GM10847 (cell line): ENCODE data around the gene MON1A.

Experiments used
- POLR2A ChIP-seq: IDR thresholded peaks from 2 replicates; pipeline ENCODE4 v1.6.1; 2011; ENCODE audit not compliant: insufficient read length; ENCODE audit errors: extremely low read depth

MON1A gene, protein sequence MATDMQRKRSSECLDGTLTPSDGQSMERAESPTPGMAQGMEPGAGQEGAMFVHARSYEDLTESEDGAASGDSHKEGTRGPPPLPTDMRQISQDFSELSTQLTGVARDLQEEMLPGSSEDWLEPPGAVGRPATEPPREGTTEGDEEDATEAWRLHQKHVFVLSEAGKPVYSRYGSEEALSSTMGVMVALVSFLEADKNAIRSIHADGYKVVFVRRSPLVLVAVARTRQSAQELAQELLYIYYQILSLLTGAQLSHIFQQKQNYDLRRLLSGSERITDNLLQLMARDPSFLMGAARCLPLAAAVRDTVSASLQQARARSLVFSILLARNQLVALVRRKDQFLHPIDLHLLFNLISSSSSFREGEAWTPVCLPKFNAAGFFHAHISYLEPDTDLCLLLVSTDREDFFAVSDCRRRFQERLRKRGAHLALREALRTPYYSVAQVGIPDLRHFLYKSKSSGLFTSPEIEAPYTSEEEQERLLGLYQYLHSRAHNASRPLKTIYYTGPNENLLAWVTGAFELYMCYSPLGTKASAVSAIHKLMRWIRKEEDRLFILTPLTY

DNA sequence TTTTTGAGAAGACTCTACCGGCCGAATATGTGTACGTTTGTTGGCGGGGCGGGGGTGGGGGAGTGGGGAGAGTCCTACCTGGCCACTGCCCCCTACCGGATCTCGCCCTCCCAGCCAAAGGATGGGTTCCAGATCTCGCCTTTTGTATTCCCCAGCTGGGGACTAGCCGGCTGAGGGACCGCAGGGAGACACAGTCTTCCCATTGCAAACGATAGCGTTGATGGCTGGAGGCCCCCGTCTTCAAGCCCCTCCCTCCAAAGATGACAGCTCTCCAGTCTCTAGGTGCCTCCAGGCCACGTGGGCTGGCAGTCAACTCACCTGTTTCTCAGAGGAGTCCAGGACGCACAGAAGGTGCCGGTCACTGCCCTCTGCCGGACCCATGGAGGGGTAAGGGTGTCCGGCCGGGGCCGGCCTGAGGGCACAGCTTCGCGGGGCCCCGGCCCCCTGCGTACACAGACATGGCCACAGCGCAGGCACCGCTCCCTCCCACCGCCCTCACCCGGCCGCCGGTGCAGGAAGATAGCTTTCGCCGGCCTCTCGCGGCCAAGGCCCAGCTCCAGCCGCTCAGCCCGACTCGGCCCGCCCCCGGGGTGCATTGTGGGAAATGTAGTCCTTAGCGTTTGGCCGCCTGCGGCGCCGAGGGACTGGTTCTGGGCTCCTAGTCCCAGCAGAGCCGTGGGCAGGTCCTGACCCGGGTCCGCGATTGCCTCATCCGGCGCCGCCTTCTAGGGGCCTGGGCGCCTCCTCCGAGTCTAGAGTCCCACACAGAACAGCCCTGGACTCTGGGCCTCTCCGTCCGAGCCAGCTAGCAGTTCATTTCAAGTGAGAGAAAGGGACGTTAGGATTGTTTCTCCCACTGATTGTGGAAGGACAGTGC, at the start of gene MON1A:
MON1A (minus strand) TSS at position 521 of the 877 bp plus-strand sequence. CDS start 16,465 bp downstream, outside the sequence.
- TF ChIP-seq POLR2A: peak; percentile 34

DNA sequence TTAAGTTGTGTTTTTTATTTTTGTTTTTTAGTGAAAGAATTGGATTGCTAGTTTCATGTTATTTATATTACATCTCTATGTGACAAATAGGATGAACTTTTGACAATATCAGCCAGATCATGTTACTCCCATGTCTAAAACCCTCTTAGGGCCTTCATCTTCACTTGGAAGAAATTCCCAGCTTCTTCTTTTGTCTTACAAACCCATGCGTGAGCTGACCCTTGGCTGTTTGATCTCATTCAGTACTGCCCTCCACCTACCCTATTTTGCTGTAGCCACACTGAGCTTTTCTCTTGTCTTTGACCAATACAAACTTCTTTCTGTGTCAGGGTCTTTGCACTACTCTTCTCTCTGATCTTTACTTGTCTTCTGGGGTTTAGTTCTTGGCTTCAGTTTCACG, 47.3 kb upstream of the MON1A start:
- no peak for TF ChIP-seq POLR2A

DNA sequence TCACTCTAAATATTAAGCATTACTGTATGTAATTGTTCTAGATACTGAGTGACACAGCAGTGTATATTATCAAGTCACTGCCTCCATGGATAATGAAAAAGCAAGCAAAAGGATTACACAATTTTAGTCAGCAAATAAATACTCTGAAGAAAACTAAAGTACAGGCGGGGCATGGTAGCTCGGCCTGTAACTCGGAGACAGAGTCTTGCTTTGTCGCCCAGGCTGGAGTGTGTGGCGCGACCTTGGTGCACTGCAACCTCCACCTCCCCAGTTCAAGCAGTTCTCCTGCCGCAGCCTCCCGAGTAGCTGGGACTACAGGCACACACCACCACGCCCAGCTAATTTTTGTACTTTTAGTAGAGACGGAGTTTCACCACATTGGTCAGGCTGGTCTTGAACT, 43.0 kb upstream of the MON1A start:
- no peak for TF ChIP-seq POLR2A

DNA sequence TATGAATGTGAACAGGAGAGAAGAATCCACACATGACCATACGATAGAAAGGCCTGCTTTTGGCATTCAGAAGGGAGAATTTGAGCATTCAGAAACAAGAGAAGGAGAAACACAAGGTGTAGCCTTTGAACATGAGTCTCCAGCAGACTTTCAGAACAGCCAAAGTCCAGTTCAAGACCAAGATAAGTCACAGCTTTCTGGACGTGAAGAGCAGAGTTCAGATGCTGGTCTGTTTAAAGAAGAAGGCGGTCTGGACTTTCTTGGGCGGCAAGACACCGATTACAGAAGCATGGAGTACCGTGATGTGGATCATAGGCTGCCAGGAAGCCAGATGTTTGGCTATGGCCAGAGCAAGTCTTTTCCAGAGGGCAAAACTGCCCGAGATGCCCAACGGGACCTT, 38.7 kb upstream of the MON1A start:
- no peak for TF ChIP-seq POLR2A

DNA sequence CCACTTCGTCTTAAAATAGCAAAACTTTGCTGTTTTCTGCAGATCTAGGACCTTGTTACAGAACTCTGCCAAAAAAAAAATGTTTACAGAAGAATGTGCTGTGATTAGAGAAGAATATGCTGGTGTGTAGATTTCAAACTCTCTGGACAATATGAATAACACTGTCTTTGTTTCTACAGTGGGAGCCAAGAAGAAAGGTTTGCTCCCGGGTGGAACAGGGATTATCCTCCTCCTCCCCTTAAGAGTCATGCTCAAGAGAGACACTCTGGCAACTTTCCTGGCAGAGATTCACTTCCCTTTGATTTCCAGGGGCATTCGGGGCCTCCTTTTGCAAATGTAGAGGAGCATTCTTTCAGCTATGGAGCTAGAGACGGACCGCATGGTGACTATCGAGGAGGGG, 37.7 kb upstream of the MON1A start:
- no peak for TF ChIP-seq POLR2A

DNA sequence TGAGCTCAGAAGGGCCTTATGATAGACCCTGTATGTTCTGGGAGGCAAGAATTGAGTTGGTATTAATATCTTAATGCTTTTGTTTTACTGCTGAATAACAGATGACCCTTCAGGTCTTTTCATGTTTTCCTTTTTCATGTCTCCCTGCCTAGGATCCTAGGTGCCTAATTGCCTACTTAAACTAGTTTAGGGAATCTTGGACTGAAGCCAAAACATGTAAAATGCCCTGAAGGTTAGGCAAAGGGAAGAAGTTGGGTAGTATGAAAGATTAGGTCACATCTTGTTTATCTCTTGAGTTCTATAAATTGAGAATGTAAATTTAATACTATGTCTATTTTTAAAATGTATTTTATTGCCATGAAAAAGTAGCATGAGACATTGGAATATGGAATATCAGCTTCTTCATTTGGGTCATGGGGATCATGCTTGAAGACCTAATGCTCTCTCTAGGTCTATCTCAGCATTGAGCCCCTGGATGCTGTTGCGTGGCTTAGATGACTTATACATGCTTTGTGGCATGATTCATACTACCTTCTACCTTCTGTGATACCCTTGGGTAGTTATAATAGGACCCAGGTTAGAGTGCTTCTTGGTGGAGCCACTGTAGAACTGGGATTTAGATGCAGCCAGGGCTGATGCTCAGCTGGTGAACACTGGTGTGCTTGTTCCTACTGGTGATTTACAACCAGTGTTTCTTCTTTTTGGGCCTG, 36.8 kb upstream of the MON1A start:
- no peak for TF ChIP-seq POLR2A

DNA sequence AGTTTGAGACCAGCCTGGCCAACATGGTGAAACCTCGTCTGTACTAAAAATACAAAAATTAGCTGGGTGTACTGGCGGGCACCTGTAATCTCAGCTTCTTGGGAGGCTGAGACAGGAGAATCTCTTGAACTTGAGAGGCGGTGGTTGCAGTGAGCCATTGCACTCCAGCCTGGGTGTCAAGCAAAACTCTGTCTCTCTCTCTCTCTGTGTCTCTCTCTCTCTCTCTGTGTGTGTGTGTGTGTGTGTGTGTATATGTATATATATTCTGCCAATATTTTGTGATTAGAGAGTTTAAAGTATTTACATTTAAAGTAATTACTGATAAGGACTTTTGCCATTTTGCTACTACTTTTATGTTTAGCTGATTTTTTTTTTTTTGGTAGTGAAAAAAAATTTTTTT, 26.0 kb upstream of the MON1A start:
- no peak for TF ChIP-seq POLR2A

DNA sequence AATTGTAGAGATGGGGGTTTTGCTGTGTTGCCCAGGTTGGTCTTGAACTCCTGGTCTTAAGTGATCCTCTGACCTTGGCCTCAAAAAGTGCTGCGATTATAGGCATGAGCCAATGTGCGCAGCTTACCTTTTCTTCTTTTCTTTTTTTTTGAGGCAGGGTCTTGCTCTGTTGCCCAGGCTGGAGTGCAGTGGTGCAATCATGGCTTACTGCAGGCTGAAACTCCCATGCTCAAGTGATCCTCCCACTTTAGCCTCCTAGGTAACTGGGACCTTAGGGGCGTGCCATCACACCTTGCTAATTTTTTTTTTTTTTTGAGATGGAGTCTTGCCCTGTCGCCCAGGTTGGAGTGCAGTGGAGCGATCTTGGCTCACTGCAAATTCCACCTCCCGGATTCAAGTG, 23.3 kb upstream of the MON1A start:
- TF ChIP-seq POLR2A: no peak

DNA sequence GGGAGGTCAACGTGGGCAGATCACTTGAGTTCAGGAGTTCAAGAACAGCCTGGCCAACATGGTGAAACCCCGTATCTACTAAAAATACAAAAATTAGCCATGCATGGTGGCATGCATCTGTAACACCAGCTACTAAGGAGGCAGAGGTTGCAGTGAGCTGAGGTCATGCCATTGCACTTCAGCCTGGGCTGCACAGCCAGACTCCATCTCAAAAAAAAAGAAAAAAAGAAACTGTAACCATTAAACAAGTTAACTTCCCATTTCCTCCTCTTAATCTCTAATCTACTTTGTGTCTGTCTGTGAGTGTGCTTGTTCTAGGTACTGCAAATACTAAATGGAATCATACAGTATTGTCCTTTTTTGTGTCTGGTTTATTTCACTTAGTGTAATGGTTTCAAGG, 13.0 kb upstream of the MON1A start:
- no peak for TF ChIP-seq POLR2A

DNA sequence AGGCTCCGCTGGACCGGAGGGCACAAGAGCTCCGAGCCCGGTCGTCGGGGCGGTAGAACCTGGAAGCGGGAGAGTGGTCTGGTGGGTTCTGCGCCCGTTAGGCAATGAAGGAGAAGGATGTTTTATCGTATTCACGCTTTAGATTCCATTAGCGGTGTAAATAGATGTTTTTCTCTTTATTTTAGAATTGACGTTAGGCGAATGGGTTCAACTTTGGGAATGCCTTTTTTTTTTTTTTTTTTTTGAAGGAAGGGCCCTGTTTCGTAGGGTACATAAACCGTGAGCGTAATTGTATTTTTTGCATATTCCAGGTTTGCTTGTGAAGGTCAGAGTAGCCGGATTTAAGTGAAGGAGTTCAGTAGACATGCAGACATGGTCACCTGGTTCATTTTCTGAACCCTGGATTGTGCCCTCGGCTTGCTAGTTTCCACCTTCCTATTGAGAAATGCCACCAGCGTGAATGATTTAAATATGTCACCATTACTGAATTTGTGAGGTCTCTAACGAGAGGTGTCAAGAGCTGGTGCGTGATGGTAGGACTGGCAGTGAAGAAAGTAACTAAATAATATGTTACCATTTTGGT, 11.1 kb upstream of the MON1A start:
- no peak for TF ChIP-seq POLR2A

DNA sequence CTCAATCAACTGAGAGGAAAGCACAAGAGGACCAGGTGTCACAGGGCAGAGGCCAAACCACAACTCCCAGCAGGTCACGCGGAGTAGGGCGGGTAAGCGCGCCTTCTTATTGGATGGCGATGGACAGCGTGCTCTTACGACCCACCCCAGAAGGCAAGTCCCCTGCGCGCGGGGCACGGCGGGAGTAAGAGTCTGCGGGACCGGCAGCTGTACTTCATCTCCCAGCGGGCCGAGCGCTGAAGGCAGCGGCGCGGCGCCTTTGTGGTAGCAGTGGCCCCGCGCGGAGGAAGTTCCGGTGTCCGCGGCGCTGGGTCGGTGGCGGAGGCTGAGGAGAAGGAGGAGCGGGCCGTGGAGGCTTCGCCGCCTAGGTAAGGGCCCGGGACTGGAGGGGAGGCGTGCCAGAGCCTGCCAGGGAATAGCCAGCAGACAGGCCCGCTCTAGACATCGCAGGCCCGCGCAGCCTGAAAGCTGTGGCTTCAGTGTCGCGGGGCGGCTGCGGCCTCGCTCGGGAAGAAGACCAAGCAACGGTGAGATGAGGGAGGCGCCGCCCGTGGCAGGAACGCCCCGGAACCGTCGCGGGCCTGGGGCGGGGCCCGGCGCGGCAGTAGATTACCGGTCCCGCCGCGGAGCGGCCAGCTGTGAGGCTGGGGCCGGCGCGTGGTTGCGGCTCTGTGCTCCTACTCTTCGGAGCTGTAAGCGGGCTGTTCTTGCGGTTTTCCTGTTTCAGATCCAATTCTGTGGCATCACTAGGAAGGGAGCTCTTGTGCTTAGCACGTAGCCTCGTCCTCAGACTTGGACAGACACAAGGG, 10.5 kb upstream of the MON1A start, which contains the start of gene RBM6:
RBM6 (plus strand) TSS at position 293 of the 809 bp plus-strand sequence. CDS start 22,492 bp downstream, outside the sequence.
- TF ChIP-seq POLR2A: peak; percentile 74

DNA sequence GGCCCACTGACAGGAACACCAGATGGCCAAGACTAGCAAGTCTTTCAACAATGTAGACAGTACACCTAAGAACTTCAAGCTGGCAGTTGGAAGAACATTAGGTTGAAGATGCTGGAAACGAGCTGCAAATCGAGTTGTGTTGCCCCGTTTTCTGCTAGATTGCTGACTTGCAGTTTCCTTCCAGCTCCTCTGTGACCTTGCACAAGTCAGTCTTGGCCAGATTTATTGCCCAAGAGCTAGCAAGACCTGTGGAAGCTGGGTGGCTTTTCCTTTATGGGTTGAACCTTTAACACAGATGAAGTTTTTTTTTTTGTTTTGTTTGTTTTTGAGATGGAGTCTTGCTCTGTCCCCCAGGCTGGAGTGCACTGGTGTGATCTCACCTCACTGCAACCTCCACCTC, 7.5 kb upstream of the MON1A start:
- no peak for TF ChIP-seq POLR2A

DNA sequence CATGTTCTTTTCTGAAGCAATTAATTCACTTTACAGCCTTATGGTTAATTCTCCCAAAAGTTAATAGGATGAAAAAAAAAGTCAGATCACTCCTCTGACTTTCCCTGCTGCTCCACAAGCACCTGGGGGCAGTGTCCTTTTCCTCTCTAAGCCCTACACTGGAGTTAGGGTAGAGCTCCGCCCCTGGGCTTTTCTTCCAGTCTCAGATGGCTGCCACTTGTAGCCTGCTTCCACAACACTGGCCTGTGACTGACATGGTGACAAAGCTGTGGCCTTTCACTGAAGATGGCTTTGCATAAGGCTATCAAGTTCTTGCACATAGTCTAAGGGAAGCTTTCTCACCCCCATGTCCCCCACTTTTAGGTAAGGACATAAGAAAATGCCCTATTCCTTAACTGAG, 1.3 kb upstream of the MON1A start:
- TF ChIP-seq POLR2A: no peak

DNA sequence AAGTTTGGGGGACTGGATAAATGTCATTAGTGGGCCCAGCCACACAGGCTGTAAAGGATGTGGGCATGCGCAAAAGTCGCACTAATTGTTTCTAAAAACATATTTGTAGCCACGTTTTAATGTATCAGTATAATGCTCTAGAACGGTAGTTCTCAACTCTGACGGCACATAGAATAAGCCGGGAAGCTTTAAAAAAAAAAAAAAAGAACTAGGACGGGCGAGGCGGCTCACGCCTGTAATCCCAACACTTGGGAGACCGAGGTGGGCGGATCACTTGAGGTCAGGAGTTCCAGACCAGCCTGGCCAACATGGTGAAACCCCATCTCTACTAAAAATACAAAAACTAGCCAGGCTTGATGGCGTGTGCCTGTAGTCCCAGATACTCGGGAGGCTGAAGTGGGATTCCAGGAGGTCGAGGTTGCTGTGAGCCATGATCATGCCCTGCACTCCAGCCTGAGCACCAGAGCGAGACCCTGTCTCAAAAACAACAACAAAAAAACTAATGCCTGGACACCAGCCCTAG, 618 bp upstream of the MON1A start:
- no peak for TF ChIP-seq POLR2A

DNA sequence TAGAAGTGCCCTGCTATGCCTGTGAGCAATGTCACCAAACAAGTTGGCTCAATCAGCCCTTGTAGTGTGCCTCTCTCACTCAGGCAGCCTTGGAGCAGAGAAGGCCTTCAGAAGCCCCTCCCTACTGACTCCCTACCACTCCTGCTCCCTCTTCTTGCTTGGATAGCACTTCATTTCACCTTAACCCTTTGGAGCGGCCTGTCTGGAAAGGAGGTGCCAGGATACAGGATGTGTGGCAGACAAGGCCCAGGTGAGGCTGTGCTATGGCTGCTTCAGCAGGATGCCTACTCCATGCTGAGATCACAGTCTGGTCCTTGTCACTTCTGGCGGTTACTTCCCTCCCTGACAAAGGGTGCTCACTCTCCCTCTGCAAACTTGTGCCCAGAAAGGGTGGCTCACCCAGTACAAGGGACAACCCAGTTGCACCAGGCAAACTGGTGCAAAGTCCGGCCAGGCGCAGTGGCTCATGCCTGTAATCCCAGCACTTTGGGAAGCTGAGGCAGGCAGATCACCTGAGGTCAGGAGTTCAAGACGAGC, 1.1 kb downstream of the MON1A start:
- no peak for TF ChIP-seq POLR2A
